H1 (cell line): ENCODE results near the gene UBL4B. TPM values are rescaled to one million over a fixed set of nuclear protein-coding genes. Genes with fewer than 3 reads are reported as not detected.

Source experiments
- BRCA1 ChIP-seq: IDR thresholded peaks from 2 replicates; pipeline ENCODE4 v1.6.1; 2012; ENCODE audit warnings: low read depth, low read length, improper control_type of control experiment
- CHD1 ChIP-seq: IDR thresholded peaks from 2 replicates; pipeline ENCODE4 v1.6.1; 2012; ENCODE audit warnings: low read depth, low read length, improper control_type of control experiment
- EGR1 ChIP-seq: IDR thresholded peaks from 2 replicates; pipeline ENCODE4 v1.6.1; 2011; ENCODE audit warnings: low read depth, low read length, borderline replicate concordance
- GABPA ChIP-seq: IDR thresholded peaks from 2 replicates; pipeline ENCODE4 v1.6.1; 2011; ENCODE audit warnings: mild to moderate bottlenecking, low read length, moderate library complexity, borderline replicate concordance; ENCODE audit not compliant: insufficient read depth
- KDM4A ChIP-seq: IDR thresholded peaks from one replicate; pipeline ENCODE4 v1.7.1; 2012; ENCODE audit warnings: low read depth, mild to moderate bottlenecking, moderate library complexity, low read length, inconsistent platforms; ENCODE audit not compliant: severe bottlenecking
- RBBP5 ChIP-seq: IDR thresholded peaks from 2 replicates; pipeline ENCODE4 v1.7.1; 2012; ENCODE audit warnings: low read depth, mild to moderate bottlenecking, inconsistent platforms, low read length, moderate library complexity, borderline replicate concordance
- RFX5 ChIP-seq: IDR thresholded peaks from 2 replicates; pipeline ENCODE4 v1.6.1; 2011; ENCODE audit warnings: low read depth, low read length, improper control_type of control experiment, borderline replicate concordance
- RXRA ChIP-seq: IDR thresholded peaks from 2 replicates; pipeline ENCODE4 v1.6.1; 2011; ENCODE audit warnings: low read depth, mild to moderate bottlenecking, low read length, moderate library complexity; ENCODE audit not compliant: insufficient read depth
- TBP ChIP-seq: IDR thresholded peaks from 2 replicates; pipeline ENCODE4 v1.6.1; 2011; ENCODE audit warnings: low read depth, low read length, improper control_type of control experiment
- ZNF274 ChIP-seq: IDR thresholded peaks from 2 replicates; pipeline ENCODE4 v1.7.0; 2012; ENCODE audit warnings: low read length, borderline replicate concordance; ENCODE audit errors: extremely low read depth
- polyA plus RNA-seq, 7 experiments: library from polyadenylated mRNA; depleted of rRNA in 3 of 7; stranded (reverse) in 5 of 7; unstranded in 2 of 7; fragments of >200 nt in 5 of 7; fragments of 200-250 nt in 2 of 7; gene quantifications; 1 replicate in 5 of 7; 2 replicates in 1 of 7; 4 replicates in 1 of 7; pipeline versions ENCODE4 v1.2.1 to v1.2.3, GENCODE V29; 2011 to 2013; ENCODE audit warnings: missing spikeins in 2 of 7, mixed read lengths in 2 of 7
- total RNA-seq: library from RNA; stranded (reverse); fragmentation: NEBNext Ultra II Directional; extraction: Animal tissue kit (Norgen Biotek cat#: 25700); gene quantifications from 2 replicates; pipeline ENCODE4 v1.2.1, GENCODE V29; 2021
- TF ChIP-seq, protein P1 (sequence below): fragments of 300-600 bp; sonication (generic); IDR thresholded peaks from 2 replicates; pipeline ENCODE4 v1.7.1; 2012; ENCODE audit warnings: low read length, moderate library complexity, mild to moderate bottlenecking, inconsistent platforms; ENCODE audit not compliant: insufficient replicate concordance
- TF ChIP-seq, protein P2 (sequence below): IDR thresholded peaks from 2 replicates; pipeline ENCODE4 v1.6.1; 2011; ENCODE audit warnings: low read depth, mild to moderate bottlenecking, low read length; ENCODE audit not compliant: insufficient read depth

Gene UBL4B
- total and polyA plus RNA-seq, 2 of the 8 experiments (the other 6 are each of a cell fraction or from before 2014, with no cell fraction given) = 0.11 TPM; not detected in 1

DNA sequence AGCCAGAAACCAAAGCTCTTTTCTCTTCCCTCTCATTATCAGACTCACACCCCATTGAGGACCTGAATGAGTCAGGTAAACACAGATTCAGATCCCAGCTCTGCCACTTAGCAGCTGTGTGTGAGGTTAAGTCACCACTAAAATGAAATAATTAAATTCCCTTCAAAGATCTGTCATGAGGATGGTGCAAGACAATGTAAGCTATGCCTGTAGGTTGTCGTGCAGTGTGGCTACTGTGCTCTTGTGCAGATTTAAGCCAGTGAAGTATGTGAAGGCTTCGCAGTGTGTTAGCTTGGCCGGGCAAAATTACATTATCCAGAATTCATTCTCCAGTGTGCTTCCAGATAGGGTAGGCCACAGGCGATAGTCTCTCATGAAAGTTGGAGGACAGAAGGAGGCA lies 13.6 kb downstream of the UBL4B start (continued):
- TF ChIP-seq, protein P1, sequence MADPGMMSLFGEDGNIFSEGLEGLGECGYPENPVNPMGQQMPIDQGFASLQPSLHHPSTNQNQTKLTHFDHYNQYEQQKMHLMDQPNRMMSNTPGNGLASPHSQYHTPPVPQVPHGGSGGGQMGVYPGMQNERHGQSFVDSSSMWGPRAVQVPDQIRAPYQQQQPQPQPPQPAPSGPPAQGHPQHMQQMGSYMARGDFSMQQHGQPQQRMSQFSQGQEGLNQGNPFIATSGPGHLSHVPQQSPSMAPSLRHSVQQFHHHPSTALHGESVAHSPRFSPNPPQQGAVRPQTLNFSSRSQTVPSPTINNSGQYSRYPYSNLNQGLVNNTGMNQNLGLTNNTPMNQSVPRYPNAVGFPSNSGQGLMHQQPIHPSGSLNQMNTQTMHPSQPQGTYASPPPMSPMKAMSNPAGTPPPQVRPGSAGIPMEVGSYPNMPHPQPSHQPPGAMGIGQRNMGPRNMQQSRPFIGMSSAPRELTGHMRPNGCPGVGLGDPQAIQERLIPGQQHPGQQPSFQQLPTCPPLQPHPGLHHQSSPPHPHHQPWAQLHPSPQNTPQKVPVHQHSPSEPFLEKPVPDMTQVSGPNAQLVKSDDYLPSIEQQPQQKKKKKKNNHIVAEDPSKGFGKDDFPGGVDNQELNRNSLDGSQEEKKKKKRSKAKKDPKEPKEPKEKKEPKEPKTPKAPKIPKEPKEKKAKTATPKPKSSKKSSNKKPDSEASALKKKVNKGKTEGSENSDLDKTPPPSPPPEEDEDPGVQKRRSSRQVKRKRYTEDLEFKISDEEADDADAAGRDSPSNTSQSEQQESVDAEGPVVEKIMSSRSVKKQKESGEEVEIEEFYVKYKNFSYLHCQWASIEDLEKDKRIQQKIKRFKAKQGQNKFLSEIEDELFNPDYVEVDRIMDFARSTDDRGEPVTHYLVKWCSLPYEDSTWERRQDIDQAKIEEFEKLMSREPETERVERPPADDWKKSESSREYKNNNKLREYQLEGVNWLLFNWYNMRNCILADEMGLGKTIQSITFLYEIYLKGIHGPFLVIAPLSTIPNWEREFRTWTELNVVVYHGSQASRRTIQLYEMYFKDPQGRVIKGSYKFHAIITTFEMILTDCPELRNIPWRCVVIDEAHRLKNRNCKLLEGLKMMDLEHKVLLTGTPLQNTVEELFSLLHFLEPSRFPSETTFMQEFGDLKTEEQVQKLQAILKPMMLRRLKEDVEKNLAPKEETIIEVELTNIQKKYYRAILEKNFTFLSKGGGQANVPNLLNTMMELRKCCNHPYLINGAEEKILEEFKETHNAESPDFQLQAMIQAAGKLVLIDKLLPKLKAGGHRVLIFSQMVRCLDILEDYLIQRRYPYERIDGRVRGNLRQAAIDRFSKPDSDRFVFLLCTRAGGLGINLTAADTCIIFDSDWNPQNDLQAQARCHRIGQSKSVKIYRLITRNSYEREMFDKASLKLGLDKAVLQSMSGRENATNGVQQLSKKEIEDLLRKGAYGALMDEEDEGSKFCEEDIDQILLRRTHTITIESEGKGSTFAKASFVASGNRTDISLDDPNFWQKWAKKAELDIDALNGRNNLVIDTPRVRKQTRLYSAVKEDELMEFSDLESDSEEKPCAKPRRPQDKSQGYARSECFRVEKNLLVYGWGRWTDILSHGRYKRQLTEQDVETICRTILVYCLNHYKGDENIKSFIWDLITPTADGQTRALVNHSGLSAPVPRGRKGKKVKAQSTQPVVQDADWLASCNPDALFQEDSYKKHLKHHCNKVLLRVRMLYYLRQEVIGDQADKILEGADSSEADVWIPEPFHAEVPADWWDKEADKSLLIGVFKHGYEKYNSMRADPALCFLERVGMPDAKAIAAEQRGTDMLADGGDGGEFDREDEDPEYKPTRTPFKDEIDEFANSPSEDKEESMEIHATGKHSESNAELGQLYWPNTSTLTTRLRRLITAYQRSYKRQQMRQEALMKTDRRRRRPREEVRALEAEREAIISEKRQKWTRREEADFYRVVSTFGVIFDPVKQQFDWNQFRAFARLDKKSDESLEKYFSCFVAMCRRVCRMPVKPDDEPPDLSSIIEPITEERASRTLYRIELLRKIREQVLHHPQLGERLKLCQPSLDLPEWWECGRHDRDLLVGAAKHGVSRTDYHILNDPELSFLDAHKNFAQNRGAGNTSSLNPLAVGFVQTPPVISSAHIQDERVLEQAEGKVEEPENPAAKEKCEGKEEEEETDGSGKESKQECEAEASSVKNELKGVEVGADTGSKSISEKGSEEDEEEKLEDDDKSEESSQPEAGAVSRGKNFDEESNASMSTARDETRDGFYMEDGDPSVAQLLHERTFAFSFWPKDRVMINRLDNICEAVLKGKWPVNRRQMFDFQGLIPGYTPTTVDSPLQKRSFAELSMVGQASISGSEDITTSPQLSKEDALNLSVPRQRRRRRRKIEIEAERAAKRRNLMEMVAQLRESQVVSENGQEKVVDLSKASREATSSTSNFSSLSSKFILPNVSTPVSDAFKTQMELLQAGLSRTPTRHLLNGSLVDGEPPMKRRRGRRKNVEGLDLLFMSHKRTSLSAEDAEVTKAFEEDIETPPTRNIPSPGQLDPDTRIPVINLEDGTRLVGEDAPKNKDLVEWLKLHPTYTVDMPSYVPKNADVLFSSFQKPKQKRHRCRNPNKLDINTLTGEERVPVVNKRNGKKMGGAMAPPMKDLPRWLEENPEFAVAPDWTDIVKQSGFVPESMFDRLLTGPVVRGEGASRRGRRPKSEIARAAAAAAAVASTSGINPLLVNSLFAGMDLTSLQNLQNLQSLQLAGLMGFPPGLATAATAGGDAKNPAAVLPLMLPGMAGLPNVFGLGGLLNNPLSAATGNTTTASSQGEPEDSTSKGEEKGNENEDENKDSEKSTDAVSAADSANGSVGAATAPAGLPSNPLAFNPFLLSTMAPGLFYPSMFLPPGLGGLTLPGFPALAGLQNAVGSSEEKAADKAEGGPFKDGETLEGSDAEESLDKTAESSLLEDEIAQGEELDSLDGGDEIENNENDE = no peak
- TF ChIP-seq EGR1 = no peak
- no peak for TF ChIP-seq GABPA
- TF ChIP-seq BRCA1 = no peak
- TF ChIP-seq CHD1 = no peak
- no peak for TF ChIP-seq RBBP5
- TF ChIP-seq ZNF274 = no peak
- TF ChIP-seq RXRA = no peak
- TF ChIP-seq, protein P2, sequence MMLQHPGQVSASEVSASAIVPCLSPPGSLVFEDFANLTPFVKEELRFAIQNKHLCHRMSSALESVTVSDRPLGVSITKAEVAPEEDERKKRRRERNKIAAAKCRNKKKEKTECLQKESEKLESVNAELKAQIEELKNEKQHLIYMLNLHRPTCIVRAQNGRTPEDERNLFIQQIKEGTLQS = no peak
- no peak for TF ChIP-seq TBP
- TF ChIP-seq RFX5 = no peak
- TF ChIP-seq KDM4A = no peak
